ENCODE data around the gene CWC15. TPM values are rescaled to one million over a fixed set of nuclear protein-coding genes. Genes with fewer than 3 reads are reported as not detected.
"Not testable (repeated sequence)": the region's sequence is repeated elsewhere in the genome, so short reads cannot be mapped to it uniquely, and the experiment has no call there.

Gene CWC15
- total RNA-seq, 1 donor from 2014 or later: 103 TPM

GRCh38 chr11:94920311-94920710 is 53.0 kb downstream of the CWC15 start:
- Mint-ChIP-seq H3K4me1 (peaks cover 36% of the 10 kb centered on the region), H3K36me3 (no peaks in the 10 kb centered on the region), H3K4me3 (no peak overlapping the region), H3K27ac (no peak overlapping the region), H3K27me3 (ENCODE audit: insufficient read depth, low read depth) (peaks cover 4% of the 10 kb centered on the region), H3K9me3 (no peaks in the 10 kb centered on the region)
- Histone ChIP-seq H3K4me3 (no peak overlapping the region), H3K9me3 (ENCODE audit: low read depth) (no peaks in the 10 kb centered on the region), H3K27ac (no peak overlapping the region), H3K4me2 (no peak overlapping the region), H4K20me1 (ENCODE audit: low read depth) (no peaks in the 10 kb centered on the region), H3F3A (ENCODE audit: low read depth) (no peaks in the 10 kb centered on the region), H3K27me3 (no peaks in the 10 kb centered on the region), H2AFZ (replicated peaks) (no peak overlapping the region), H3K9ac (no peak overlapping the region), H3K36me3 (no peaks in the 10 kb centered on the region), H3K79me2 (ENCODE audit: low read depth) (no peaks in the 10 kb centered on the region), H3K4me1 (no peaks in the 10 kb centered on the region)
- DNase-seq (ENCODE audit: low spot score): no peak
- TF ChIP-seq EZH2phosphoT487 (IDR thresholded peaks at IDR 0.05): no peak
- no peak for TF ChIP-seq EZH2 (IDR thresholded peaks at IDR 0.05)
- no peak for TF ChIP-seq CTCF (IDR thresholded peaks at IDR 0.05)

- H3K4me2 ChIP-seq; H3K27ac Mint-ChIP-seq; H3K4me1 Mint-ChIP-seq; H3K79me2 ChIP-seq (ENCODE audit: low read depth); H3K4me3 Mint-ChIP-seq; H3K27ac ChIP-seq; DNase-seq (ENCODE audit: low spot score); H3K4me3 ChIP-seq; H3K27me3 Mint-ChIP-seq (ENCODE audit: insufficient read depth, low read depth); H4K20me1 ChIP-seq (ENCODE audit: low read depth); H3K36me3 Mint-ChIP-seq; H2AFZ ChIP-seq (replicated peaks); H3K4me1 ChIP-seq; H3K9ac ChIP-seq; H3K9me3 Mint-ChIP-seq; H3K27me3 ChIP-seq; H3F3A ChIP-seq (ENCODE audit: low read depth); H3K9me3 ChIP-seq (ENCODE audit: low read depth); H3K36me3 ChIP-seq: not testable (repeated sequence)
Measured at GRCh38 chr11:94913718-94914394, 59.5 kb downstream of the CWC15 start.

- Histone ChIP-seq H3K27ac (no peak overlapping the region), H3K4me2 (no peak overlapping the region), H3K4me3 (no peak overlapping the region), H3F3A (ENCODE audit: low read depth) (no peaks in the 10 kb centered on the region), H3K79me2 (ENCODE audit: low read depth) (no peaks in the 10 kb centered on the region), H3K9me3 (ENCODE audit: low read depth) (no peaks in the 10 kb centered on the region), H3K4me1 (no peaks in the 10 kb centered on the region), H3K27me3 (no peaks in the 10 kb centered on the region), H3K9ac (no peak overlapping the region), H4K20me1 (ENCODE audit: low read depth) (no peaks in the 10 kb centered on the region), H2AFZ (replicated peaks) (no peak overlapping the region), H3K36me3 (no peaks in the 10 kb centered on the region)
- TF ChIP-seq CTCF (IDR thresholded peaks at IDR 0.05) (no peak), EZH2phosphoT487 (IDR thresholded peaks at IDR 0.05) (no peak), EZH2 (IDR thresholded peaks at IDR 0.05) (no peak)
- H3K4me1 Mint-ChIP-seq: peaks cover 2% of the 10 kb centered on the region
- peaks cover 4% of the 10 kb centered on the region for H3K27me3 Mint-ChIP-seq (ENCODE audit: insufficient read depth, low read depth)
- no peaks in the 10 kb centered on the region for H3K36me3 Mint-ChIP-seq
- no peak overlapping the region for H3K4me3 Mint-ChIP-seq
- DNase-seq (ENCODE audit: low spot score): no peak
- H3K27ac Mint-ChIP-seq: no peak overlapping the region
- no peaks in the 10 kb centered on the region for H3K9me3 Mint-ChIP-seq
Measured at GRCh38 chr11:94912806-94913205, 60.5 kb downstream of the CWC15 start.

Other genes with a start within 250 kb of the CWC15 start
- gene AMOTL1, start 205.2 kb downstream of the CWC15 start, total RNA-seq (ENCODE audit: low replicate concordance): 22.6 and 29.5 TPM in 2 replicates
- 4.8 and 6.8 TPM in 2 replicates for gene KDM4D, start 153 bp upstream of the CWC15 start, total RNA-seq (ENCODE audit: low replicate concordance)
- gene KDM4E, start 51.7 kb upstream of the CWC15 start, total RNA-seq (ENCODE audit: low replicate concordance): not detected in 2 replicates
- not detected in 2 replicates for gene KDM4F, start 75.9 kb upstream of the CWC15 start, total RNA-seq (ENCODE audit: low replicate concordance)
- gene SRSF8, start 93.4 kb upstream of the CWC15 start, total RNA-seq (ENCODE audit: low replicate concordance): 17.6 and 17.8 TPM in 2 replicates
- 1.9 and 2.0 TPM in 2 replicates for gene ENDOD1, start 116.3 kb upstream of the CWC15 start, total RNA-seq (ENCODE audit: low replicate concordance)

Data from neural progenitor cell (in vitro differentiated cells).